ENCODE data around the gene HLA-A.

HLA-A gene

GRCh38 chr6:29946223-29947076 is 4.1 kb downstream of the HLA-A start:
- Histone ChIP-seq H3K4me2 (no peak overlapping the region), H3K9me3 (no peaks in the 10 kb centered on the region), H3K27me3 (no peaks in the 10 kb centered on the region), H3K9ac (no peak overlapping the region), H3K27ac (no peak overlapping the region), H3K4me1 (peaks cover 15% of the 10 kb centered on the region), H3K4me3 (no peak overlapping the region), H4K20me1 (peaks cover 44% of the 10 kb centered on the region), H3K36me3 (peaks cover 44% of the 10 kb centered on the region)
- TF ChIP-seq Cebpa-rat (IDR thresholded peaks at IDR 0.05) = no peak

- Histone ChIP-seq H3K9ac (no peak overlapping the region), H3K4me2 (no peak overlapping the region), H3K36me3 (peaks cover 44% of the 10 kb centered on the region), H4K20me1 (peaks cover 44% of the 10 kb centered on the region), H3K27me3 (no peaks in the 10 kb centered on the region), H3K4me1 (peaks cover 15% of the 10 kb centered on the region), H3K9me3 (no peaks in the 10 kb centered on the region), H3K27ac (no peak overlapping the region), H3K4me3 (no peak overlapping the region)
- TF ChIP-seq Cebpa-rat (IDR thresholded peaks at IDR 0.05) = no peak
Observed at GRCh38 chr6:29947077-29947980, 5.0 kb downstream of the HLA-A start.

- Histone ChIP-seq H3K4me2 (no peak overlapping the region), H3K36me3 (peaks cover 43% of the 10 kb centered on the region), H3K4me1 (peaks cover 15% of the 10 kb centered on the region), H3K27me3 (no peaks in the 10 kb centered on the region), H3K4me3 (no peak overlapping the region), H3K27ac (no peak overlapping the region), H3K9me3 (no peaks in the 10 kb centered on the region), H3K9ac (no peak overlapping the region), H4K20me1 (peaks cover 43% of the 10 kb centered on the region)
- no peak for TF ChIP-seq Cebpa-rat (IDR thresholded peaks at IDR 0.05)
Observed at GRCh38 chr6:29948277-29948676, 5.9 kb downstream of the HLA-A start.

- no peak for TF ChIP-seq Cebpa-rat (IDR thresholded peaks at IDR 0.05)
- Histone ChIP-seq H4K20me1 (peaks cover 31% of the 10 kb centered on the region), H3K4me1 (peaks cover 11% of the 10 kb centered on the region), H3K4me3 (no peak overlapping the region), H3K9me3 (no peaks in the 10 kb centered on the region), H3K9ac (no peak overlapping the region), H3K36me3 (peaks cover 34% of the 10 kb centered on the region), H3K27ac (no peak overlapping the region), H3K4me2 (no peak overlapping the region), H3K27me3 (no peaks in the 10 kb centered on the region)
Observed at GRCh38 chr6:29949934-29950333, 7.6 kb downstream of the HLA-A start.

GRCh38 chr6:29951882-29952281 is 9.6 kb downstream of the HLA-A start:
- H3K4me3 ChIP-seq = no peak overlapping the region
- no peak overlapping the region for H3K9ac ChIP-seq
- H3K27ac ChIP-seq = no peak overlapping the region
- no peak for TF ChIP-seq Cebpa-rat (IDR thresholded peaks at IDR 0.05)
- H3K27me3 ChIP-seq = no peaks in the 10 kb centered on the region
- peaks cover 15% of the 10 kb centered on the region for H3K36me3 ChIP-seq
- no peaks in the 10 kb centered on the region for H3K4me1 ChIP-seq
- no peak overlapping the region for H3K4me2 ChIP-seq
- H4K20me1 ChIP-seq = peaks cover 11% of the 10 kb centered on the region
- H3K9me3 ChIP-seq = no peaks in the 10 kb centered on the region

- H3K4me3 ChIP-seq = no peak overlapping the region
- no peaks in the 10 kb centered on the region for H3K4me1 ChIP-seq
- no peak overlapping the region for H3K27ac ChIP-seq
- no peaks in the 10 kb centered on the region for H3K9me3 ChIP-seq
- no peak overlapping the region for H3K4me2 ChIP-seq
- no peak for TF ChIP-seq Cebpa-rat (IDR thresholded peaks at IDR 0.05)
- H3K9ac ChIP-seq = no peak overlapping the region
- peaks cover 5% of the 10 kb centered on the region for H3K36me3 ChIP-seq
- H3K27me3 ChIP-seq = no peaks in the 10 kb centered on the region
- H4K20me1 ChIP-seq = no peaks in the 10 kb centered on the region; the same call in 1 of the 2 replicates
Observed at GRCh38 chr6:29953001-29953441, 10.7 kb downstream of the HLA-A start.

- Histone ChIP-seq H3K27ac (no peak overlapping the region), H3K4me1 (no peaks in the 10 kb centered on the region), H3K36me3 (peaks cover under 1% of the 10 kb centered on the region; the same call in 1 of the 2 replicates), H4K20me1 (no peaks in the 10 kb centered on the region), H3K9ac (no peak overlapping the region), H3K4me3 (no peak overlapping the region), H3K27me3 (no peaks in the 10 kb centered on the region), H3K9me3 (no peaks in the 10 kb centered on the region), H3K4me2 (no peak overlapping the region)
- no peak for TF ChIP-seq Cebpa-rat (IDR thresholded peaks at IDR 0.05)
Observed at GRCh38 chr6:29953686-29954085, 11.4 kb downstream of the HLA-A start.

GRCh38 chr6:29954272-29954671 is 11.9 kb downstream of the HLA-A start:
- no peaks in the 10 kb centered on the region; the same call in 1 of the 2 replicates for H3K4me1 ChIP-seq
- no peak overlapping the region for H3K4me3 ChIP-seq
- no peaks in the 10 kb centered on the region for H3K27me3 ChIP-seq
- H3K27ac ChIP-seq = no peak overlapping the region
- no peak overlapping the region for H3K9ac ChIP-seq
- H4K20me1 ChIP-seq = no peaks in the 10 kb centered on the region
- H3K36me3 ChIP-seq = no peaks in the 10 kb centered on the region
- H3K4me2 ChIP-seq = no peak overlapping the region
- no peak for TF ChIP-seq Cebpa-rat (IDR thresholded peaks at IDR 0.05)
- no peaks in the 10 kb centered on the region for H3K9me3 ChIP-seq

GRCh38 chr6:29955783-29956182 is 13.5 kb downstream of the HLA-A start:
- Histone ChIP-seq H3K36me3 (no peaks in the 10 kb centered on the region), H3K27ac (no peak overlapping the region), H4K20me1 (no peaks in the 10 kb centered on the region), H3K9ac (no peak overlapping the region), H3K4me1 (peaks cover 5% of the 10 kb centered on the region; the same call in 1 of the 2 replicates), H3K9me3 (no peaks in the 10 kb centered on the region), H3K27me3 (no peaks in the 10 kb centered on the region), H3K4me3 (no peak overlapping the region), H3K4me2 (no peak overlapping the region)
- no peak for TF ChIP-seq Cebpa-rat (IDR thresholded peaks at IDR 0.05)

GRCh38 chr6:29956518-29956917 is 14.2 kb downstream of the HLA-A start:
- Histone ChIP-seq H3K27ac (no peak overlapping the region), H3K9me3 (no peaks in the 10 kb centered on the region), H3K36me3 (no peaks in the 10 kb centered on the region), H4K20me1 (no peaks in the 10 kb centered on the region), H3K27me3 (no peaks in the 10 kb centered on the region), H3K4me1 (peaks cover 5% of the 10 kb centered on the region; the same call in 1 of the 2 replicates), H3K4me2 (no peak overlapping the region), H3K9ac (no peak overlapping the region), H3K4me3 (no peak overlapping the region)
- TF ChIP-seq Cebpa-rat (IDR thresholded peaks at IDR 0.05) = no peak

Measured in BLaER1 (cell line).